GM18867 (cell line): ENCODE results near the gene MFNG.

Experiments
- ATAC-seq: cut with Tn5 transposase; IDR thresholded peaks from one replicate; pipeline ENCODE4 v1.9.1; 2021; ENCODE audit warnings: mild to moderate bottlenecking, moderate library complexity; ENCODE audit not compliant: unreplicated experiment

The MFNG gene

DNA sequence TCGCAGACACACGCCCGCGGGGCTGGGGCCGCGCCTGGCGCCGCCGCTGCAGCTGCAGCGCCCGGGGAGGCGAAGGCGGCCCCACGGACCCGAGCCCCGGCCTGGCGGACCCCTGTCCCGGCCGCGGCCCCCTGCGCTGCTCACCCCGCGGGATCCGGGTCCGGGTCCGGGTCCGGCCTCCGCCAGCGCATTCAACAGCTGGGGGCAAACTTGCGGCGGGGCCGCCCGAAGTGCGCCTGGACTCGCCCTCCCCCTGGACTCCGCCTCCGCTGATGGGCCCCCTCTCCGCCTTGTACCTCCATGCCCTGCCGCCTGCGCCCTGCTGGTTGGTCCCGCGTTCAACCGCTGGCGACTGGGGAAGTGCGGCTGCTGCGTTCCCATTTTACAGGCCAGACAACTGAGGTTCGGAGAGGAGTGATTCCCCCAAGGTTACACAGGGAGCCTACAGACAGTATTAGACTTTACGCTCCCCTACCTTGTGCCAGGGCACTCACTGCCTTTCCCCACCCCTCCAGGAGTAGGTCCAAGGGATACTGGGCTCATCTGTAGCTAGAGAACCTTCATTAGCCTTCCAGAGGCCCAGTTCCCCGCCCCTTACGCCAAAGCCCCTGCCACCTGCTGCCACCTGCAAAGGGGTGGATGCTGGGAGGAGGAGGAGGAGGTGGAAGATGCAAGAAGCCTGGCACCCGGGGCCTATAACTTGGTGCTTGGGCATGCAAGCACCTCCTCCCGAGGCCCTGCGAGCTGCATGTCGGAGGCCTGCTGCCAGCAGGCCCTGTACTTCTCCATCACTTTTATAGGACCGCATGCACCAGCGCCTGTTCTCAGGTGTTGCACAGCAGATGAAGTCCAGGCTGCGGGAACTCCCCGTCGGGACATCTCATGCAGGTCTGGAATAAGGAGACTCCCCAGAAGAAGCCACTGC, 58.2 kb downstream of the MFNG start:
- ATAC-seq: no peak

DNA sequence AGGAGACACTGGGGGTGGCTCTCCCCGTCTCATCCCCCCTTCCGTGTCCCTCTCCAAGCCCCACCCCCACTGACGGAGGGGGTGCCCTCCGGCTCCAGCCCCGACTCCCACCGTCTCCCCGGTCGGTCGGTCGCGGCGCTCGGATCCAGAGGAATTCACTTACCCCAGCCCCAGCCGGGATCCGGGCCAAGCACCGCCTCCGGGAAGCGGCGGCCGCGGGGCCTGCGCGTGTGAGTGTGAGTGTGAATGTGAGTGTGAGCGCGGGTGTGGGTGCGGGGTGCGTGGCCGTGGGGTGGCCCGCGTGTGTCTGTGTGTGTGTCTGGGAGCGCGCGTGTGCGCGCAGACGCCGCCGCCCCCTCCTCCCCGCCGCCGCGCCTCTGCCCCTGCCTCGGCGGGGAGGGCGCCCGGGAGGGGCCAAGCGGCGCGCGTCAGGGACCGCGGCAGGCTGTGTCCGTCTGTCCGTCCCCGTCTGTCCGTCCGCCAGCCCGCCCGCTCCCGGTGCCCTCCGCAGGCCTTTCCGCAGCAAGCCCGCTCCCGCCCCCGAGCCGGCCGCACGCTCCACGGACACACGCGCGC, 59.0 kb downstream of the MFNG start, which contains the start of gene ELFN2:
Gene ELFN2, minus strand, starts transcription at position 345 of the 576 bp plus-strand sequence. CDS start 51,945 bp downstream, outside the sequence.
- ATAC-seq: no peak

DNA sequence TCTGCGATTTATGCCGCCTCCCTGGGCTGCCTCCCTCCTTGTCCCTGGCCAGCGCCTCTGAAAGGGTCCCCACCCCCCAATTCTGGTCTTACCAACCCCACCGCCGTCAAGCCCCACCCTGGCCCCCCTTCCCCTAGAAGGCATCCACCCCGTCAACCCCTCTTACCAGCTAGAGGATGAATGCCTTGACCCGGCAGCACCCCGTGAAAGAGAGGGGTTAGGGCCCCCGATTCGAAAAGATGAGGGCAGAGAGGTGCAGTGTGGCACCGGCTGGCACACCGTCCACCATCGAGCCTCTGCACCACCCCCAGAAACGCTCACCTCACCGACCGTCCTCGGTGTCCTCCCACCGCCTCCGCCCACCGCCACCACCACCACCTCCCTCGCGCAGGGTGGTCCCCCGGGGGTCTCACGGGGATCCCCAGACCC, 59.5 kb downstream of the MFNG start:
- ATAC-seq: no peak

DNA sequence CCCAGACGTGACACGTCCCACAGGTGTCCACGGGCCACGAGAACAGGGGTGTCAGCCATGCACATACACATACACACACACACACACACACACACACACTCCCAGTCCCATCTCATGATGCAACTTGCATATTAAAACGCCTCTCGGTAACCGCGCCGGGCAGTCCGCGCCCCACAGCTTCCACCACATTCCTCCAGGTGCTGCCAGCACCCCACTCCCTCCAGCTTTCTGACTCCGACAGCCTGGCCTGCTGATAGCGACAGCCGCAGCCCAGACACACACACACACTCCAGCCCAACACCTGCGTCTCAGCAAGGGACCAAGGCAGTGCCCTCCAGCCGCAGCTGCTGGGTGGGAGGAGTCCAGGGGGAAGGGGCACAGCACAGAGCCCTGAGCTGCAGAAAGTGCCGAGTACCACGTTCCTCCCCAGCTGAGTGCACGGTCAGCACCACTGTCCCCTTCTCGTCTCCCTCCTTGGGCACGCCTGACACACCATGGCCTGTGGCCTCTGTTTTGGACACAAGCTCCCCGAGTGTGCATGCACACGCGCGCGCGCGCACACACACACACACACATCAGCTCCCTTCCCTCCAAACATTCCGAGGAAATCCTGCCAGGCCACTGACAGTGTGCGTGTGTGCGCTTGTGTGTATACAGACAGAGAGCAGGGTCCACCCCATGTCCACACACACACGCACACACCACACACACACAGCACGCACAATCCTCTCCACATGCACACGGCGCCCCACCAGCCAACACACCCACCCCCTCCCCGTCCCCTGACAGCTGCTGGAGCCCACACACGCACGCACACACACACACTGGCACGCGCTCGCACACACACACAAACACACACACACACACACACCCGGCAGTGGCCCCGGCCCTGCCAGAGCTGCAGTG, 60.1 kb downstream of the MFNG start:
- ATAC-seq: no peak

DNA sequence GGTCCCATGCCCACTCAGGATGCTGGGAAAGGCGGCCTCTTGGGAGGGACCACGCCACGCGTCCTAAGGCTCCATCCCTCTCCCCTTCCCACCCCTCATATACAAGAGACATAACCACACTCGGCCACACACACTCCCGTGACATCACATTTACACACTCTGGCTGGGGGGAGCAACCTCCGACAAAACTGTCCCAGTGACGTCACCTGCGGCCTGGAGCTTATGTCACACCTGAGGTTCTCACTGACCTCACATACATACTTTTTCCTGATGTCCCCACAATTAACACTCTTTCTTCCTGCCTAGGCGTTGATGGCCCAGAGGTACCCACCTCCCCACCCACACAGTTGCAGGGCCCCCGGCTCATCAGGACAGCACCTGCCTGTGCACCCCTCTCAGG, 60.8 kb downstream of the MFNG start:
- no peak for ATAC-seq

DNA sequence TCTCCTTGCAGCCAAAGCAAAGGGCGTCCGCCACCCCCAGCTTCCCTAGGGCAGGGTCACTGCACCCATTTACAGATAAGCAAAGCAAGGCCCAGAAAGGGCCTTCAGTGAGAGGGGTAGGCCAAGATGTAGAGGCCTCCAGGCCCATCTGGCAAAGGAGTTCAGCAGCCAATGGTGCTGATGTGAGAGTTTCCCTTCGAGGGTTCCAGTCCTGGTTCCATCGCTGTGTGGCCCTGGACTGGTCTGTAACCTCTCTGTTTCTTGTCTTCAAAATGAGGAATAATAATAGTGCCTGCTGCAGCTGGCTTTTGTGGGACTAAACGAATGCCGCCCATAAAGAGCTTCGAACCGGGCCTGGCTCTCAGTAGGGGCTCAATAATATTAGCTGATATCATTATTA, 62.9 kb downstream of the MFNG start:
- ATAC-seq: no peak

DNA sequence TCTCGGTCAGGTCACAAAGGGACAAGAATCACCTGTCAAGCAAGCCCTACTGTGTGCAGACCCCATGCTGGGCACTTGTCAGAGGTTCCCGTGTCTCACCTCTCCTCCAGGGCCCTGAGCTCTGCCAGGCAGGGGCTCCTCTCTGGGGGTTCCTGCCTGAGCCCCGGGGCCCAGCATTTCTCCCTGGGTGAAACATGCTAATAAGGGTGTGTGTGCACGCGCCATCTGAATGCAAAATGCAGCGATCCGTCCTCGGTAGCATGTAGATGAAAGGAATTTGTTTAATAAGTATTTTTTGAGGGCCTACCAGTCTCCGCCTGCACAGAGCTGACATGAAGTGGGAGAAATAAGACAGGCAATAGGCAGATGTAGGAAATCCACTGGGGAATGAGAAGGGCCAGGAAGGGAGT, 64.7 kb downstream of the MFNG start:
- no peak for ATAC-seq

DNA sequence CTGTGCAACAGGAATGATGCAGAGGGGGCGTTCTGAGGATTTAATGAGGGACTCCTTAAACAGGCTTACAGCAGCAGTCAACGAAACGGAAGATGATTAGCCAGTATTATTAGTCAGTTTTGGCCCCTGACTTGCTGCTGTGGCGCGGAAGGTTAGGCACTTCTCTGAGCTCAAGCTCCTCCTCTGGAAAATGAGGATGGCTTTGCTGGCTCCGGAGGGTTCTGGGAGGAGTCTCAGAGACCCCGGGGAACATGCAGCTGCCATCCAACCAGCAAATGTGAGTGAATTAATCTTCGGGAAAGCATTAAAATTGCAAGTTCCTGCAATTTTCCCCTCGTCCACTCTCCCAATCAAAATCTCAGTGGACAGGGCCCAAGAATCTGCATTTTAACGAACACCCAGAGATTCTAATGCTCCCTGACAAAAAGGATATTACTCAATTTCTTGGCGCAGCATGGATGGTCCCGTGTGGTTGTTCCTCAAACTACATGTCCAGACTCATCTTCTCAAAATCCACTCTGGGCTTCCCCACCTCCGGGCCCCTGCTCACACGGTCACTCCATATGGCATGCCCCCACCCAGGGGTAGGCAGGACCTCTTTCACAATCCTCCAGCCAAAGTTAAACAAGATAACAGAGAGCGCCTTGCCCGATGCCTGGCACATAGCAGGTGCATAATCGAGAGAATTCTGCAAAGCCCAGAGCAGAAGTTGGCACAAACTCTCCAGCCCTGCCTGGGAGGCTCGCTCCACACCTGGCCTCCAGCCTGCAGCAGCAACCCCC, 65.3 kb downstream of the MFNG start:
- ATAC-seq: no peak

DNA sequence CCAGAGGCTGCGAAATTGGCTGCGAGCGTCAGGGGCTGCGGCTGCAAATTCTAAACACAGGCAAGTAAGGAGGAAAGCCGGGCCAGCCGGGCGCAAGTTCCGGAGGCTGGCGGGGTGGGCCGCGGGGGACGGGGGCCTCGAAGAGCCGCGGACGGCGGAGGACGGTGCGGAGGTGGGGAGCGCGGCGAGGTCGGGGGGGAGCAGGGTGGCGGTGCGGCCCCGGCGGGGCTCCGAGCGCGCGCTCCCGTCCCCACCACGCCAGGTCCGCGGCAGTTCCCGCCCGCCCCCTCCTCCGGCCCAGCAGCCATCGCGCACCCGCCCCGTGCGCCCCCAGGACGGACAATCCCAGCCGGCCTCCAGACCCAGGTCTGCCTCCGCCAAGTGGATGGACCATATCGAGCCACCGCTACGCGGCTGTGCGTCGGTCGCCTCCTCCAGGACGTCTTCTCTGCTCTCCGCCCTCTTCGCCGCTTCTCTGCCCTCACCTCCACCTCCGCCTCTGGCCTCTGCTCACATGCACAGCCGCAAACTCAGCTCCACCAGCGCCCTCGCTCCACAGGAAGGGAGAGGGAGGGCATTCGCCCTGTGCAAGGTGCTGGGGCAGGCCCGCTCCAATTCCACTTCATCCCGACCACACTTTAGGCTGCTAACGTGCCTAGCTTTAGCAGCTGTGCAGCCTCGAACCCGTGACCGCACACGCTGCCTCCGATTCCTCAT, 66.1 kb downstream of the MFNG start:
- ATAC-seq: no peak

DNA sequence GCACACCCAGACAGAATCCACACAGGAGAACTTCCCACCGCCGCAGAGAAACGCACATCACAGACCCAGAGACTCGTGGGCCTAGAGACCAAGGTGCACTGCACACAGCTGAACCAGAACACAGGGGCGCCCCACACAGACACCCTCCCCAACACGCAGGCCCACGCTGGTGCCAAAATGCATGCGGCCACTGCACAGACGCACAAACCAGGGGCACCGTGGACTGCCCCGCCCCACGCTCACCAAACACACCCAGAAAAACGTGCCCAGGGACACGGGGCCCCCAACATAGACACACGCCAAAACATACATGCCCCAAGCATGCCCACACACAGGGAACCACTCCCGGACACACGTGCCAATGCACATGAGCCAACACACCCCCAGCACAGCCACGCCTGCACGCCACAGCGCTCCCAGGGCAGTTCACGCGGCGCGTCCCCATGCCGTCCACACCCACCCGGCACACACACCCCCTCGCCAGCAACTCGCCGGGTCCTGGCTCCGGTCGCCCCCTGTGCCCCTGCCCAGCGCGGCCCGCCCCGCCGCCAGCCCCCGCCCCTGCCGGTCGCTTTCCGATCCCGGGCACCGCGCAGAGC, 66.7 kb downstream of the MFNG start:
- ATAC-seq: no peak
